Colonic mucosa (tissue), 4 donors: ENCODE results near the gene NIPAL4. TPM values are rescaled to one million over a fixed set of nuclear protein-coding genes. Genes with fewer than 3 reads are reported as not detected.
A peak's percentile ranks its signal among the peaks of the same experiment; 100 is the strongest.

Source experiments
- DNase-seq: peaks from one replicate; pipeline ENCODE4 v3.0.0-alpha.2; 2020
- H3K27ac ChIP-seq: fragments of 200-600 bp; one replicate; pipeline ENCODE4 v1.8.0; 2021
- H3K27me3 ChIP-seq: fragments of 200-600 bp; one replicate; pipeline ENCODE4 v1.8.0; 2021
- H3K36me3 ChIP-seq: fragments of 200-600 bp; one replicate; pipeline ENCODE4 v1.8.0; 2021
- H3K4me1 ChIP-seq: fragments of 200-600 bp; one replicate; pipeline ENCODE4 v1.8.0; 2021; ENCODE audit warnings: mild to moderate bottlenecking
- H3K4me3 ChIP-seq: fragments of 200-600 bp; one replicate; pipeline ENCODE4 v1.8.0; 2021
- H3K9ac ChIP-seq, 2 donors: one replicate each; pipeline ENCODE4 v1.7.0; 2013; ENCODE audit warnings: control low read depth in 2 of 2, low read depth in 2 of 2, low read length in 2 of 2
- H3K9me3 ChIP-seq: fragments of 200-600 bp; one replicate; pipeline ENCODE4 v1.8.0; 2021
- CTCF ChIP-seq: fragments of 200-600 bp; IDR thresholded peaks from one replicate; pipeline ENCODE4 v1.8.0; 2022; ENCODE audit warnings: antibody characterized with exemption, mild to moderate bottlenecking
- intact Hi-C: fragments of 100-400 bp; cut with DNase I; formaldehyde crosslinking; loops from one replicate; pipeline ENCODE4 v1.14.1; 2022
- total RNA-seq, 2 donors: library from RNA; stranded (reverse); fragmentation: NEBNext Ultra II Directional in 1 of 2; extraction: Animal tissue kit (Norgen Biotek cat#: 25700) in 1 of 2; gene quantifications; one replicate each; pipeline ENCODE4 v1.2.1, GENCODE V29; 2021
- donor health status: healthy.
- donor health status: DM: no; HTN: no; CAD: no.
- donor health status: DM: no; HTN: no; CAD: no.

Gene NIPAL4
- total RNA-seq, 2 donors from 2014 or later: 1.4 TPM; not detected in 1

- Histone ChIP-seq H3K27ac (no peak overlapping the region), H3K4me3 (no peak overlapping the region), H3K4me1 (no peaks in the 10 kb centered on the region), H3K9ac (no peak overlapping the region), H3K36me3 (no peaks in the 10 kb centered on the region), H3K27me3 (no peaks in the 10 kb centered on the region), H3K9me3 (no peaks in the 10 kb centered on the region)
- TF ChIP-seq CTCF: no peak
- DNase-seq: peak; percentile 35
- intact Hi-C loops: no loop called here
These were observed 10.8 kb upstream of the NIPAL4 start for GRCh38 chr5:157449011-157449723.

- no peaks in the 10 kb centered on the region for H3K36me3 ChIP-seq
- no peak for TF ChIP-seq CTCF
- H3K27me3 ChIP-seq: no peaks in the 10 kb centered on the region
- DNase-seq: no peak
- H3K4me1 ChIP-seq: no peaks in the 10 kb centered on the region
- intact Hi-C loops: no loop called here
- H3K9ac ChIP-seq: no peak overlapping the region
- no peak overlapping the region for H3K4me3 ChIP-seq
- H3K27ac ChIP-seq: no peak overlapping the region
- no peaks in the 10 kb centered on the region for H3K9me3 ChIP-seq
These were observed 10.0 kb upstream of the NIPAL4 start for GRCh38 chr5:157450024-157450423.

- no peak overlapping the region for H3K9ac ChIP-seq
- no peaks in the 10 kb centered on the region for H3K9me3 ChIP-seq
- intact Hi-C loops: no loop called here
- no peaks in the 10 kb centered on the region for H3K27me3 ChIP-seq
- no peaks in the 10 kb centered on the region for H3K4me1 ChIP-seq
- no peak overlapping the region for H3K4me3 ChIP-seq
- H3K27ac ChIP-seq: no peak overlapping the region
- no peak for DNase-seq
- H3K36me3 ChIP-seq: no peaks in the 10 kb centered on the region
- TF ChIP-seq CTCF: no peak
These were observed 8.2 kb upstream of the NIPAL4 start for GRCh38 chr5:157451806-157452205.

- Histone ChIP-seq H3K27ac (no peak overlapping the region), H3K36me3 (no peaks in the 10 kb centered on the region), H3K4me3 (no peak overlapping the region), H3K4me1 (no peaks in the 10 kb centered on the region), H3K27me3 (no peaks in the 10 kb centered on the region), H3K9me3 (no peaks in the 10 kb centered on the region), H3K9ac (no peak overlapping the region)
- intact Hi-C loops: no loop called here
- TF ChIP-seq CTCF: no peak
- no peak for DNase-seq
These were observed 5.7 kb upstream of the NIPAL4 start for GRCh38 chr5:157454273-157454672.

GRCh38 chr5:157455057-157455456 lies 5.0 kb upstream of the NIPAL4 start:
- Histone ChIP-seq H3K9ac (no peak overlapping the region), H3K27ac (no peak overlapping the region), H3K27me3 (peaks cover 4% of the 10 kb centered on the region), H3K36me3 (no peaks in the 10 kb centered on the region), H3K9me3 (no peaks in the 10 kb centered on the region), H3K4me1 (peaks cover 4% of the 10 kb centered on the region), H3K4me3 (no peak overlapping the region)
- intact Hi-C loops: no loop called here
- DNase-seq: no peak
- no peak for TF ChIP-seq CTCF
